ENCODE measurements around the gene ORM1.
"Not testable (repeated sequence)": the region's sequence is repeated elsewhere in the genome, so short reads cannot be mapped to it uniquely, and the experiment has no call there.

DNA sequence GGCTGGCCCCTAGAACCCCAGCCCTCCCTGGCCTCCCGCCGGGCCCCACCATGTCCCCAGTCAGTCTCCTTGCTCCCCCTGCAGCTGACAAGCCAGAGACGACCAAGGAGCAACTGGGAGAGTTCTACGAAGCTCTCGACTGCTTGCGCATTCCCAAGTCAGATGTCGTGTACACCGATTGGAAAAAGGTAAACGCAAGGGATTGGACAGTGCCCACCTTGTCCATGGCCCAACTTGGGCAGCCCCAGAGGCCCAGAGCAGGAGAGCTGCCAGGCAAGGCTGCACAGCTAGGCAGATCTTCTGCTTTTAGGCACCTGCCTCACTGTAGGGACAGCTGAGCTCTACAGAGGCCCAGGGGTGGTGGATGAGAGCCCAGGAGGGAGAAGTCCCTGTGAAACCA, 2.1 kb downstream of the ORM1 start:
- TF ChIP-seq POLR2A (IDR thresholded peaks at IDR 0.05), result not testable (repeated sequence)
- TF ChIP-seq, protein P1, sequence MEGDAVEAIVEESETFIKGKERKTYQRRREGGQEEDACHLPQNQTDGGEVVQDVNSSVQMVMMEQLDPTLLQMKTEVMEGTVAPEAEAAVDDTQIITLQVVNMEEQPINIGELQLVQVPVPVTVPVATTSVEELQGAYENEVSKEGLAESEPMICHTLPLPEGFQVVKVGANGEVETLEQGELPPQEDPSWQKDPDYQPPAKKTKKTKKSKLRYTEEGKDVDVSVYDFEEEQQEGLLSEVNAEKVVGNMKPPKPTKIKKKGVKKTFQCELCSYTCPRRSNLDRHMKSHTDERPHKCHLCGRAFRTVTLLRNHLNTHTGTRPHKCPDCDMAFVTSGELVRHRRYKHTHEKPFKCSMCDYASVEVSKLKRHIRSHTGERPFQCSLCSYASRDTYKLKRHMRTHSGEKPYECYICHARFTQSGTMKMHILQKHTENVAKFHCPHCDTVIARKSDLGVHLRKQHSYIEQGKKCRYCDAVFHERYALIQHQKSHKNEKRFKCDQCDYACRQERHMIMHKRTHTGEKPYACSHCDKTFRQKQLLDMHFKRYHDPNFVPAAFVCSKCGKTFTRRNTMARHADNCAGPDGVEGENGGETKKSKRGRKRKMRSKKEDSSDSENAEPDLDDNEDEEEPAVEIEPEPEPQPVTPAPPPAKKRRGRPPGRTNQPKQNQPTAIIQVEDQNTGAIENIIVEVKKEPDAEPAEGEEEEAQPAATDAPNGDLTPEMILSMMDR (IDR thresholded peaks at IDR 0.05), result not testable (repeated sequence)

Measured in right lobe of liver (tissue), 4 donors.